AG09309 (cell line): ENCODE measurements around the gene AP4S1.

Experiments used
- DNase-seq: peaks from one replicate; pipeline ENCODE4 v3.0.0-alpha.2; 2010; ENCODE audit warnings: low read depth
- H3K4me3 ChIP-seq: 2 replicates; pipeline ENCODE4 v1.5.1; 2011; ENCODE audit warnings: mild to moderate bottlenecking, low read depth, low read length, moderate library complexity; ENCODE audit not compliant: control insufficient read depth
- CTCF ChIP-seq: IDR thresholded peaks from 2 replicates; pipeline ENCODE4 v1.5.1; 2011; ENCODE audit warnings: mild to moderate bottlenecking, low read depth, low read length, inconsistent platforms; ENCODE audit not compliant: insufficient read depth, control insufficient read depth; ENCODE audit errors: missing control alignments

AP4S1 gene

DNA sequence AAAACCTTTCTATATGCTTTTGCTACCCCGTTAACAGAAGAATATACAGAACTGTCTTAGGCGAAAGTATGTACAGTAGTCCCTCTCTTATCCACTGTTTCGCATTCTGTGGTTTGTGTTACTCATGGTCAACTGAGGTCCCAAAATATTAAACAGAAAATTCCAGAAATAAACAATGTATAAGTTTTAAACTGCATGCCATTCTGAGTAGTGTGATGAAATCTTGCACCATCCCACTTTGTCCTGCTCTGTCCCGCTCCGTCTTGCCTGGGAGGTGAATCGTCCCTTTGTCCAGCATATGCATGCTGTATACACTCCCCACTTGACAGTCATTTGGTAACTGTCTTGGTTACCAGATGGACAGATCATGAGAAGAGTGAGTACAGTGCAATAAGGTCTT lies 70.8 kb downstream of the AP4S1 start:
- no peak for TF ChIP-seq CTCF
- no peak for DNase-seq
- no peak overlapping the region for H3K4me3 ChIP-seq

GRCh38 chr14:31097081-31097480 lies 71.6 kb downstream of the AP4S1 start:
- no peak overlapping the region for H3K4me3 ChIP-seq
- no peak for TF ChIP-seq CTCF
- no peak for DNase-seq

GRCh38 chr14:31106768-31107167 lies 81.3 kb downstream of the AP4S1 start:
- DNase-seq = peak; percentile 4
- no peak for TF ChIP-seq CTCF
- no peak overlapping the region for H3K4me3 ChIP-seq

DNA sequence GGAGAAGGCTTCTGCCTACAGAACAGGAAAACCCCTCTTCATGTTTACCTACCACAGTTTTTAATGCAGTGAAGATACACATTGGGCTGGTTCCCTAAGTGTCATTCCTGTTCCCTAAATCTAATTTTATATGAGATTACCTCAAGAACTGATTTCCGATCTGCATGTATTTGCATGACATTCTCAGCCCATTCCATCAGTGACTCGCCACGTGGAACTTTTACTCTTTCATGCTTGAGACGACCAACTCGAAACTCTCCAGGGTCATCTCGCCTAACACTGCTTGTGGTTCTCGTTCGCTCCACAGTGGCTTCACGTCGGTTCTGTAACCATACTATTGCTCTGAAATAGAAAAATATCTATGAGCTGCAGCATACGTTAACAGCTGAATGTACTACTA lies 83.8 kb downstream of the AP4S1 start:
- TF ChIP-seq CTCF = no peak
- no peak for DNase-seq
- no peak overlapping the region for H3K4me3 ChIP-seq

DNA sequence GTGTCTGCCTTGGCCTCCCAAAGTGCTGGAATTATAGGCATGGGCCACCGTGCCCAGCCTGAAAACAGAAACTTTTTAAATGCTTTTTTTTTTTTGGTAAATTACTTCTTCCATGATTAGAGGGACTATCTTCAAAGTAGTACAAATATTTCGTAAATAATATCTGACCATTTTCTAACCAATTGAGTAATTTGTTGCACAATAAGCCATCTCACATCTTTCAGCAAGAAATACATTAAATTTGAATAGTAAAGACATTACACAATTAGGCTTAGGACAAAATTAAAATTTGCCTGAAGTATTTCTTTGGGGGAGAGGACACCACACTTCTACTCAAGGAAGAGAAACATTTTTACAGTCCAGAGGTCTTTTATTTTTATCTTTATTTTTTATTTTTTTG lies 85.4 kb downstream of the AP4S1 start:
- no peak for TF ChIP-seq CTCF
- no peak overlapping the region for H3K4me3 ChIP-seq
- DNase-seq = no peak

- no peak for DNase-seq
- no peak overlapping the region for H3K4me3 ChIP-seq
- no peak for TF ChIP-seq CTCF
Observed at GRCh38 chr14:31113794-31114193, 88.3 kb downstream of the AP4S1 start.

GRCh38 chr14:31118892-31119291 lies 93.4 kb downstream of the AP4S1 start:
- no peak for TF ChIP-seq CTCF
- no peak for DNase-seq
- no peak overlapping the region for H3K4me3 ChIP-seq
